Testis (tissue), 2 donors: ENCODE results near the gene CHRM1.
"Not testable (repeated sequence)": the region's sequence is repeated elsewhere in the genome, so short reads cannot be mapped to it uniquely, and the experiment has no call there.

Experiments used
- POLR2A ChIP-seq: fragments of 450-650 bp; IDR thresholded peaks from one replicate; pipeline ENCODE4 v1.6.1; 2017; ENCODE audit warnings: antibody characterized with exemption, mild to moderate bottlenecking, moderate library complexity
- TF ChIP-seq, protein P1 (sequence below), 3 experiments: fragments of 450-650 bp in 2 of 3; fragments of 200-600 bp in 1 of 3; sonication (generic) in 1 of 3; IDR thresholded peaks; one replicate each; pipeline ENCODE4 v1.5.1; 2016 to 2019; ENCODE audit warnings: antibody characterized with exemption in 3 of 3, mild to moderate bottlenecking in 2 of 3, moderate library complexity in 1 of 3

DNA sequence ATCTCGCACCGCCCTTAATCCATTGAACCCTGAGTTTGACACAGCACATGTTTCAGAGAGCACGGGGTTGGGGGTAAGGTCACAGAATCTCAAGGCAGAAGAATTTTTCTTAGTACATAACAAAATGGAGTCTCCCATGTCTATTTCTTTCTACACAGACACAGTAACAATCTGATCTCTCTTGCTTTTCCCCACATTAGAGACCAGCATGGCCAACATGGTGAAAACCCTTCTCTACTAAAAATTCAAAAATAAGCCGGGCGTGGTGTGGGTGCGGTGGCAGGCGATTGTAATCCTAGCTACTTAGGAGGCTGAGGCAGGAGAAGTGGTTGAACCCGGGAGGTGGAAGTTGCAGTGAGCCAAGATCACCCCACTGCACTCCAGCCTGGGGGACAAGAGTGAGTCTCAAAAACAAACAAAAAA, 61.9 kb downstream of the CHRM1 start:
- TF ChIP-seq, protein P1, sequence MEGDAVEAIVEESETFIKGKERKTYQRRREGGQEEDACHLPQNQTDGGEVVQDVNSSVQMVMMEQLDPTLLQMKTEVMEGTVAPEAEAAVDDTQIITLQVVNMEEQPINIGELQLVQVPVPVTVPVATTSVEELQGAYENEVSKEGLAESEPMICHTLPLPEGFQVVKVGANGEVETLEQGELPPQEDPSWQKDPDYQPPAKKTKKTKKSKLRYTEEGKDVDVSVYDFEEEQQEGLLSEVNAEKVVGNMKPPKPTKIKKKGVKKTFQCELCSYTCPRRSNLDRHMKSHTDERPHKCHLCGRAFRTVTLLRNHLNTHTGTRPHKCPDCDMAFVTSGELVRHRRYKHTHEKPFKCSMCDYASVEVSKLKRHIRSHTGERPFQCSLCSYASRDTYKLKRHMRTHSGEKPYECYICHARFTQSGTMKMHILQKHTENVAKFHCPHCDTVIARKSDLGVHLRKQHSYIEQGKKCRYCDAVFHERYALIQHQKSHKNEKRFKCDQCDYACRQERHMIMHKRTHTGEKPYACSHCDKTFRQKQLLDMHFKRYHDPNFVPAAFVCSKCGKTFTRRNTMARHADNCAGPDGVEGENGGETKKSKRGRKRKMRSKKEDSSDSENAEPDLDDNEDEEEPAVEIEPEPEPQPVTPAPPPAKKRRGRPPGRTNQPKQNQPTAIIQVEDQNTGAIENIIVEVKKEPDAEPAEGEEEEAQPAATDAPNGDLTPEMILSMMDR (IDR thresholded peaks at IDR 0.05): not testable (repeated sequence)
- not testable (repeated sequence) for TF ChIP-seq POLR2A
